ENCODE measurements around the gene SLC16A11. TPM values are rescaled to one million over a fixed set of nuclear protein-coding genes. Genes with fewer than 3 reads are reported as not detected.

SLC16A11 gene
- total RNA-seq, 2 donors from 2014 or later = 0.24 to 0.44 TPM

- peak overlapping the region; percentile 69 for H3K4me3 ChIP-seq (ENCODE audit: low read length)
- peaks cover 44% of the 10 kb centered on the region for H3K27me3 Mint-ChIP-seq (ENCODE audit: insufficient read depth)
These were observed 1.7 kb upstream of the SLC16A11 start for GRCh38 chr17:7045492-7046126.

DNA sequence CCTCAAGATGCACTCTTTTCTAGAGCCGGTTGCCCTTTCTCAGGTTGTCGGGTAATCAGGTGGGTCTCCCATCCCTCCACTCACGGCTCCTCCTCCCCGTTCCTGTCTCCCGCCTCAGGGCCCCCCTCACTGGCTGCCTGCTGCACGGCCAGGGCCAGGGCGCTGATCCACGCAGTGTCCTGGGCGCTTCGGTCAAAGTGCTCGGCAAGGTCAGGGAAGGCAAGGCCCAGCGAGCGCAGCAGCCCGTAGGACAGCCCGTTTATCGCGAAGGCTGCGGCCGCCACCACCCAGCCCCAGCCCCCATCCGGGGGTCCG is 753 bp downstream of the SLC16A11 start:
- no peak for DNase-seq
- Histone ChIP-seq H3K27ac (ENCODE audit: low read depth, low read length) (no peak overlapping the region), H3K27me3 (ENCODE audit: control insufficient read depth, insufficient read depth, low read length, poor library complexity, severe bottlenecking) (peaks cover 55% of the 10 kb centered on the region), H3K9ac (ENCODE audit: extremely low read depth, low read length, poor library complexity, severe bottlenecking) (no peak overlapping the region), H3K4me3 (ENCODE audit: low read length) (no peak overlapping the region), H3K36me3 (ENCODE audit: control insufficient read depth, insufficient read depth, low read length) (no peaks in the 10 kb centered on the region), H3K9me3 (ENCODE audit: control insufficient read depth, low read length) (no peaks in the 10 kb centered on the region), H3K4me1 (ENCODE audit: control insufficient read depth, insufficient read depth, low read length) (peaks cover 4% of the 10 kb centered on the region)
- H3K27ac Mint-ChIP-seq = no peak overlapping the region
- peaks cover 14% of the 10 kb centered on the region for H3K4me1 Mint-ChIP-seq
- WGBS, 2 experiments (ENCODE audit: insufficient coverage in 1 of 2, insufficient read length in 1 of 2) = 11 to 19% methylated on average over 5 to 21 of the region's 21 CpGs
- H3K9me3 Mint-ChIP-seq = no peaks in the 10 kb centered on the region
- H3K4me3 Mint-ChIP-seq = peak overlapping the region; percentile 44
- peaks cover 6% of the 10 kb centered on the region for H3K36me3 Mint-ChIP-seq (ENCODE audit: low read depth)
- TF ChIP-seq CTCF (conservative IDR thresholded peaks at IDR 0.05) = no peak
- peaks cover 42% of the 10 kb centered on the region for H3K27me3 Mint-ChIP-seq (ENCODE audit: insufficient read depth)

More at GRCh38 chr17:7045492-7046126, 1.7 kb upstream of the SLC16A11 start:
- H3K36me3 Mint-ChIP-seq (ENCODE audit: low read depth) = no peaks in the 10 kb centered on the region
- peak; percentile 70 for DNase-seq
- no peak overlapping the region for H3K27ac ChIP-seq (ENCODE audit: low read depth, low read length)
- TF ChIP-seq CTCF (conservative IDR thresholded peaks at IDR 0.05) = peak; percentile 99
- H3K27me3 ChIP-seq (ENCODE audit: control insufficient read depth, insufficient read depth, low read length, poor library complexity, severe bottlenecking) = peaks cover 55% of the 10 kb centered on the region
- peaks cover 13% of the 10 kb centered on the region for H3K4me1 Mint-ChIP-seq
- H3K36me3 ChIP-seq (ENCODE audit: control insufficient read depth, insufficient read depth, low read length) = no peaks in the 10 kb centered on the region
- H3K27ac Mint-ChIP-seq = no peak overlapping the region
- H3K9me3 ChIP-seq (ENCODE audit: control insufficient read depth, low read length) = no peaks in the 10 kb centered on the region
- H3K9me3 Mint-ChIP-seq = no peaks in the 10 kb centered on the region
- peak overlapping the region; percentile 53 for H3K4me3 Mint-ChIP-seq
- peaks cover 4% of the 10 kb centered on the region for H3K4me1 ChIP-seq (ENCODE audit: control insufficient read depth, insufficient read depth, low read length)
- 31 to 42% methylated on average over 4 of the region's 5 CpGs for WGBS, 2 experiments (ENCODE audit: insufficient coverage in 1 of 2, insufficient read length in 1 of 2)
- H3K9ac ChIP-seq (ENCODE audit: extremely low read depth, low read length, poor library complexity, severe bottlenecking) = no peak overlapping the region

DNA sequence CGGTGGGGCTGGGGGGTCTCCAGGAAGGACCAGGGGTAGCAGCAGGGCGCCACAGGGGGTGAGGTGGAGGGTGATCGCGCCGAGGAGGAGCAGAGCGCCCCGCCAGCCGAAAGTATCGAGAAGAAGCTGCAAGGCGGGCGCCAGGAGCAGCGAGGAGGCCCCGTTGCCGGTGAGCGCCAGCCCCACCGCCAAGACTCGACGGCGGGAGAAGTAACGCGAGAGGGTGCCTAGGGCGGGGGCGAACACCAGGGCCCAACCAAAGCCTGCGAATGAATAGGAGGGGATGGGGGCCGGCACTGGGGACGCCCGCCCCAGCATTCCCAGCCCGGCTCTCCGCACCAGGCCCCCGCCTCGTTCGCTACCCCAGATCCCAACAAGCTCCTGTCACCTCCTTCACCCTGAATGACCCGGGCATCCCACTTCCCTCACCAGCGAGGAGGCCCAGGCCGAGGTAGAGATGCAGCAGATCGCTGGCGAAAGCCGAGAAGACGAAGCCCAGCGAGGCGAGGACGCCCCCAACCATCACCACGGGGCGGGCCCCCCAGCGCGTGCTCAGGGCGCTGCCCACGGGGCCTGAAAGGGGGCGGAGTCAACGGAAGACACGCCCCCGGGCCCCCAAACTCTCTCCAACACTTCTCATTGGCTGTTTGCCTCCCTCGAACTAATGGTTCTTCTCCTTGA is 1.3 kb downstream of the SLC16A11 start:
- Histone ChIP-seq H3K4me1 (ENCODE audit: control insufficient read depth, insufficient read depth, low read length) (peaks cover 4% of the 10 kb centered on the region), H3K27ac (ENCODE audit: low read depth, low read length) (no peak overlapping the region), H3K36me3 (ENCODE audit: control insufficient read depth, insufficient read depth, low read length) (no peaks in the 10 kb centered on the region), H3K9ac (ENCODE audit: extremely low read depth, low read length, poor library complexity, severe bottlenecking) (no peak overlapping the region), H3K9me3 (ENCODE audit: control insufficient read depth, low read length) (no peaks in the 10 kb centered on the region), H3K27me3 (ENCODE audit: control insufficient read depth, insufficient read depth, low read length, poor library complexity, severe bottlenecking) (peaks cover 55% of the 10 kb centered on the region), H3K4me3 (ENCODE audit: low read length) (no peak overlapping the region)
- Mint-ChIP-seq H3K27me3 (ENCODE audit: insufficient read depth) (peaks cover 42% of the 10 kb centered on the region), H3K4me1 (peaks cover 14% of the 10 kb centered on the region), H3K36me3 (ENCODE audit: low read depth) (peaks cover 6% of the 10 kb centered on the region), H3K27ac (no peak overlapping the region), H3K9me3 (no peaks in the 10 kb centered on the region), H3K4me3 (peak overlapping the region; percentile 44)
- TF ChIP-seq CTCF (conservative IDR thresholded peaks at IDR 0.05) = no peak
- DNase-seq = peak; percentile 86
- 8 to 15% methylated on average over 7 to 53 of the region's 53 CpGs for WGBS, 2 experiments (ENCODE audit: insufficient coverage in 1 of 2, insufficient read length in 1 of 2)
